ENCODE data around the gene ELMO1.

DNA sequence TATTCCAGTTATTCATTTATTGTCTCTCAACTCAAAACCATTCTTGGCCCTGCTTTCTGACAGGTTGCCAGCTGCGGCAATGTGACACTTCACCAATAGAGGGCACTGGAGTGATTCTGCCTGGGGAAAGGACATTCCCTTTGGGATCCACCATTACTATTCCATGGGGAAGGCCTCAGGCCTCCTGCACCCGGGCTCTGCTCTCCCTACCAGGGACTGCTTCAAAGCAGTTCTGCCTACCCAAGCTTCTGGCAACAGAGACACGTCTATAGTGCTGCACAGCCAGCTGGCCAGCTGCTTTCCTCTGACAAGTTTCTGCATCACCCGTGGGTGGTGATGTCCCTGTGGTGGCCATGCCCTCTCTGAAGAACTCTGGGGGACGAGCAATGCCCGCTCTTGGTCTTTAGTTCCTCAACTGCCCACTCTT, 163.8 kb downstream of the ELMO1 start:
- TF ChIP-seq FOSL1 (IDR thresholded peaks at IDR 0.05; ENCODE audit: low read depth) (no peak), POLR2AphosphoS5 (IDR thresholded peaks at IDR 0.05; ENCODE audit: low read depth, low read length) (no peak), ZFX (IDR thresholded peaks at IDR 0.05) (no peak), CBX3 (IDR thresholded peaks at IDR 0.05; ENCODE audit: low read depth) (no peak)
- TF ChIP-seq, protein P1, sequence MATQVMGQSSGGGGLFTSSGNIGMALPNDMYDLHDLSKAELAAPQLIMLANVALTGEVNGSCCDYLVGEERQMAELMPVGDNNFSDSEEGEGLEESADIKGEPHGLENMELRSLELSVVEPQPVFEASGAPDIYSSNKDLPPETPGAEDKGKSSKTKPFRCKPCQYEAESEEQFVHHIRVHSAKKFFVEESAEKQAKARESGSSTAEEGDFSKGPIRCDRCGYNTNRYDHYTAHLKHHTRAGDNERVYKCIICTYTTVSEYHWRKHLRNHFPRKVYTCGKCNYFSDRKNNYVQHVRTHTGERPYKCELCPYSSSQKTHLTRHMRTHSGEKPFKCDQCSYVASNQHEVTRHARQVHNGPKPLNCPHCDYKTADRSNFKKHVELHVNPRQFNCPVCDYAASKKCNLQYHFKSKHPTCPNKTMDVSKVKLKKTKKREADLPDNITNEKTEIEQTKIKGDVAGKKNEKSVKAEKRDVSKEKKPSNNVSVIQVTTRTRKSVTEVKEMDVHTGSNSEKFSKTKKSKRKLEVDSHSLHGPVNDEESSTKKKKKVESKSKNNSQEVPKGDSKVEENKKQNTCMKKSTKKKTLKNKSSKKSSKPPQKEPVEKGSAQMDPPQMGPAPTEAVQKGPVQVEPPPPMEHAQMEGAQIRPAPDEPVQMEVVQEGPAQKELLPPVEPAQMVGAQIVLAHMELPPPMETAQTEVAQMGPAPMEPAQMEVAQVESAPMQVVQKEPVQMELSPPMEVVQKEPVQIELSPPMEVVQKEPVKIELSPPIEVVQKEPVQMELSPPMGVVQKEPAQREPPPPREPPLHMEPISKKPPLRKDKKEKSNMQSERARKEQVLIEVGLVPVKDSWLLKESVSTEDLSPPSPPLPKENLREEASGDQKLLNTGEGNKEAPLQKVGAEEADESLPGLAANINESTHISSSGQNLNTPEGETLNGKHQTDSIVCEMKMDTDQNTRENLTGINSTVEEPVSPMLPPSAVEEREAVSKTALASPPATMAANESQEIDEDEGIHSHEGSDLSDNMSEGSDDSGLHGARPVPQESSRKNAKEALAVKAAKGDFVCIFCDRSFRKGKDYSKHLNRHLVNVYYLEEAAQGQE (IDR thresholded peaks at IDR 0.05; ENCODE audit: low read depth), result no peak
- TF ChIP-seq, protein P2, sequence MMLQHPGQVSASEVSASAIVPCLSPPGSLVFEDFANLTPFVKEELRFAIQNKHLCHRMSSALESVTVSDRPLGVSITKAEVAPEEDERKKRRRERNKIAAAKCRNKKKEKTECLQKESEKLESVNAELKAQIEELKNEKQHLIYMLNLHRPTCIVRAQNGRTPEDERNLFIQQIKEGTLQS (IDR thresholded peaks at IDR 0.05), result no peak
